Endodermal cell (in vitro differentiated cells): ENCODE results near the gene CNKSR1. TPM values are rescaled to one million over a fixed set of nuclear protein-coding genes. Genes with fewer than 3 reads are reported as not detected.

Experiments
- DNase-seq: peaks from one replicate; pipeline ENCODE4 v3.0.0-alpha.2; 2017
- H3K27ac ChIP-seq: 2 replicates; pipeline ENCODE4 v1.5.1; 2013; ENCODE audit warnings: mild to moderate bottlenecking, low read depth, low read length, moderate library complexity
- H3K27me3 ChIP-seq: 2 replicates; pipeline ENCODE4 v1.6.1; 2013; ENCODE audit warnings: mild to moderate bottlenecking, low read length, moderate library complexity; ENCODE audit not compliant: insufficient read depth, control insufficient read depth, poor library complexity, severe bottlenecking
- H3K36me3 ChIP-seq: 2 replicates; pipeline ENCODE4 v1.7.0; 2013; ENCODE audit warnings: mild to moderate bottlenecking, low read length, moderate library complexity; ENCODE audit not compliant: control insufficient read depth, insufficient read depth
- H3K4me1 ChIP-seq: one replicate; pipeline ENCODE4 v1.7.0; 2013; ENCODE audit warnings: low read length; ENCODE audit not compliant: control insufficient read depth, insufficient read depth
- H3K4me3 ChIP-seq: 2 replicates; pipeline ENCODE4 v1.5.1; 2013; ENCODE audit warnings: mild to moderate bottlenecking, low read length, moderate library complexity
- H3K9ac ChIP-seq: 2 replicates; pipeline ENCODE4 v1.6.1; 2013; ENCODE audit warnings: mild to moderate bottlenecking, low read length, moderate library complexity; ENCODE audit not compliant: poor library complexity, severe bottlenecking; ENCODE audit errors: extremely low read depth
- H3K9me3 ChIP-seq: 2 replicates; pipeline ENCODE4 v1.6.1; 2013; ENCODE audit warnings: mild to moderate bottlenecking, low read length, moderate library complexity; ENCODE audit not compliant: control insufficient read depth
- H3K27ac Mint-ChIP-seq: 2 replicates; pipeline ENCODE4 v1.8.0; 2020; ENCODE audit warnings: mixed read lengths
- H3K27me3 Mint-ChIP-seq: 2 replicates; pipeline ENCODE4 v1.8.0; 2021; ENCODE audit warnings: mild to moderate bottlenecking, mixed read lengths; ENCODE audit not compliant: insufficient read depth
- H3K36me3 Mint-ChIP-seq: 2 replicates; pipeline ENCODE4 v1.8.0; 2020; ENCODE audit warnings: low read depth, mixed read lengths
- H3K4me1 Mint-ChIP-seq: 2 replicates; pipeline ENCODE4 v1.8.0; 2020; ENCODE audit warnings: mixed read lengths
- H3K4me3 Mint-ChIP-seq: 2 replicates; pipeline ENCODE4 v1.8.0; 2020; ENCODE audit warnings: mild to moderate bottlenecking, moderate library complexity, mixed read lengths
- H3K9me3 Mint-ChIP-seq: 2 replicates; pipeline ENCODE4 v1.8.0; 2020; ENCODE audit warnings: mild to moderate bottlenecking, mixed read lengths
- WGBS, 2 experiments: methylation state at CpG; one replicate each; pipeline versions ENCODE4 v1.1.5 to v1.1.7; 2013; ENCODE audit warnings: missing lambda C conversion rate in 2 of 2, mixed read lengths in 1 of 2; ENCODE audit not compliant: insufficient coverage in 1 of 2, insufficient read length in 1 of 2; 5-methylcytosine and 5-hydroxymethylcytosine counted together
- total RNA-seq, 2 donors: library from RNA; stranded (reverse); fragmentation: NEBNext Ultra II Directional in 1 of 2; extraction: Animal tissue kit (Norgen Biotek cat#: 25700) in 1 of 2; gene quantifications; 2 replicates in 1 of 2; 3 replicates in 1 of 2; pipeline ENCODE4 v1.2.1, GENCODE V29; 2021
- TF ChIP-seq, protein P1 (sequence below): fragments of 200-600 bp; sonication (generic); conservative IDR thresholded peaks from 2 replicates; pipeline ENCODE4 v1.5.0; 2021; ENCODE audit warnings: antibody characterized with exemption, mild to moderate bottlenecking

Gene CNKSR1
- total RNA-seq, 2 donors from 2014 or later, result 35.8 to 44.1 TPM

DNA sequence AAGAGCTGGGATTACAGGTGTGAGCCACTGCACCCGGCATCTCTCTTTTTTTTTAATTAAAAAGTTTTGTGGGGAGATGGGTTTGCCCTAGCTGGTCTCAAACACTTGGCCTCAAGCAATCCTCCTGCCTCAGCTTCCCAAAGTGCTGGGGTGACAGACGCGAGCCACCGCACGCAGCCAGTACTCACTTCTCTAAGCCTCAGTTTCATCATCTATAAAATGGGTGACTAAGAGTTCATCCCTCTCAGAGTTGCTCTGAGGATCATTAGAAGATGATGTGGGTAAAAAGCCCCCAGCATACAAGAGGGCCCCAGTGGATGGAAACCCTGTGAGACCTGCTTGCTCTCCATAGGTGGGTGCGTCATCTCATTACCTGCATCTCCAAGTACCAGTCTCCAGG is 10.6 kb downstream of the CNKSR1 start:
- H3K27me3 Mint-ChIP-seq, result peaks cover 2% of the 10 kb centered on the region
- no peak for DNase-seq
- Histone ChIP-seq H3K36me3 (peaks cover 5% of the 10 kb centered on the region), H3K4me1 (no peaks in the 10 kb centered on the region), H3K27ac (no peak overlapping the region), H3K4me3 (no peak overlapping the region), H3K27me3 (no peaks in the 10 kb centered on the region), H3K9me3 (no peaks in the 10 kb centered on the region), H3K9ac (no peak overlapping the region)
- no peaks in the 10 kb centered on the region for H3K9me3 Mint-ChIP-seq
- TF ChIP-seq, protein P1, sequence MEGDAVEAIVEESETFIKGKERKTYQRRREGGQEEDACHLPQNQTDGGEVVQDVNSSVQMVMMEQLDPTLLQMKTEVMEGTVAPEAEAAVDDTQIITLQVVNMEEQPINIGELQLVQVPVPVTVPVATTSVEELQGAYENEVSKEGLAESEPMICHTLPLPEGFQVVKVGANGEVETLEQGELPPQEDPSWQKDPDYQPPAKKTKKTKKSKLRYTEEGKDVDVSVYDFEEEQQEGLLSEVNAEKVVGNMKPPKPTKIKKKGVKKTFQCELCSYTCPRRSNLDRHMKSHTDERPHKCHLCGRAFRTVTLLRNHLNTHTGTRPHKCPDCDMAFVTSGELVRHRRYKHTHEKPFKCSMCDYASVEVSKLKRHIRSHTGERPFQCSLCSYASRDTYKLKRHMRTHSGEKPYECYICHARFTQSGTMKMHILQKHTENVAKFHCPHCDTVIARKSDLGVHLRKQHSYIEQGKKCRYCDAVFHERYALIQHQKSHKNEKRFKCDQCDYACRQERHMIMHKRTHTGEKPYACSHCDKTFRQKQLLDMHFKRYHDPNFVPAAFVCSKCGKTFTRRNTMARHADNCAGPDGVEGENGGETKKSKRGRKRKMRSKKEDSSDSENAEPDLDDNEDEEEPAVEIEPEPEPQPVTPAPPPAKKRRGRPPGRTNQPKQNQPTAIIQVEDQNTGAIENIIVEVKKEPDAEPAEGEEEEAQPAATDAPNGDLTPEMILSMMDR, result no peak
- no peak overlapping the region for H3K27ac Mint-ChIP-seq
- 98 to 100% methylated on average over 2 to 6 of the region's 6 CpGs for WGBS, 2 experiments
- H3K36me3 Mint-ChIP-seq, result peaks cover 36% of the 10 kb centered on the region
- H3K4me1 Mint-ChIP-seq, result peaks cover 6% of the 10 kb centered on the region
- no peak overlapping the region for H3K4me3 Mint-ChIP-seq

DNA sequence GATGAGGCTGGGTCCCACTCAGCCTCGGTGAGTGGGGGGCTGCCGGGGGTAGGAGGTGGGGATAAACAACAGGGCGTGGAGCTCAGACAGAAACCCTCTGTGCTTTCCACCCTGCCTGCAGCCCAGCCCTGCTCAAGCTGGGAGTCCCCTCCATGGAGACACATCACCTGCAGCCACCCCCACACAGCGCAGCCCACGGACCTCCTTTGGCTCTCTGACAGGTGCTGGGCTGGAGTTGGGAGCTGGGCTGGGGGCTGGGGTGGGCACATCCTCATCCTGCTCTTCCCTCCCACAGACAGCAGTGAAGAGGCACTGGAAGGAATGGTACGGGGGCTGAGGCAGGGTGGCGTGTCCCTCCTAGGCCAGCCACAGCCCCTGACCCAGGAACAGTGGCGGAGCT is 11.2 kb downstream of the CNKSR1 start:
- H3K4me3 Mint-ChIP-seq, result no peak overlapping the region
- peaks cover 34% of the 10 kb centered on the region for H3K36me3 Mint-ChIP-seq
- Histone ChIP-seq H3K27ac (no peak overlapping the region), H3K9me3 (no peaks in the 10 kb centered on the region), H3K27me3 (no peaks in the 10 kb centered on the region), H3K36me3 (peaks cover 5% of the 10 kb centered on the region), H3K4me1 (no peaks in the 10 kb centered on the region), H3K9ac (no peak overlapping the region), H3K4me3 (no peak overlapping the region)
- H3K9me3 Mint-ChIP-seq, result no peaks in the 10 kb centered on the region
- 91 to 100% methylated on average over 2 to 8 of the region's 8 CpGs for whole genome bisulfite sequencing, 2 experiments
- no peak overlapping the region for H3K27ac Mint-ChIP-seq
- H3K27me3 Mint-ChIP-seq, result peaks cover 3% of the 10 kb centered on the region
- H3K4me1 Mint-ChIP-seq, result peaks cover 6% of the 10 kb centered on the region
- TF ChIP-seq, protein P1, result no peak
- no peak for DNase-seq

DNA sequence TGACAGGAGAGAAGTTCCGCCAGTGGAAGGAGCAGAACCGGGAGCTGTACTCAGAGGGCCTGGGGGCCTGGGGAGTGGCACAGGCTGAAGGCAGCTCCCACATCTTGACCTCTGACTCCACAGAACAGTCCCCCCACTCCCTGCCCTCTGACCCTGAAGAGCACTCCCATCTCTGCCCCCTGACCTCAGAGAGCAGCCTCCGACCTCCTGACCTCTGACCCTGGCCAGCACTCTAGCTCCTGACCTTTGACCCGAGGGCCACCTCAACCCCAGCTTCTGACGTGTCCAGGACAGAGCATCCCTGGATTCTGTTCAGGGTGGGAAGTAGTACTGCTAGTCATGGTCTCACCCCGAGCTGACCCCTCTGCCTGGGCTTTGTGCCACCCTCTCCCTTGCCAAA is 12.0 kb downstream of the CNKSR1 start:
- Mint-ChIP-seq H3K4me1 (peaks cover 6% of the 10 kb centered on the region), H3K9me3 (no peaks in the 10 kb centered on the region), H3K36me3 (peaks cover 29% of the 10 kb centered on the region), H3K27me3 (peaks cover 5% of the 10 kb centered on the region), H3K4me3 (no peak overlapping the region), H3K27ac (peak overlapping the region; percentile 55)
- Histone ChIP-seq H3K9ac (no peak overlapping the region), H3K4me1 (no peaks in the 10 kb centered on the region), H3K4me3 (no peak overlapping the region), H3K27ac (no peak overlapping the region), H3K27me3 (no peaks in the 10 kb centered on the region), H3K36me3 (peaks cover 5% of the 10 kb centered on the region), H3K9me3 (no peaks in the 10 kb centered on the region)
- no peak for DNase-seq
- TF ChIP-seq, protein P1, result no peak
- WGBS, 2 experiments, result 97 to 100% methylated on average over 2 to 6 of the region's 6 CpGs
